ENCODE measurements around the gene BRD9. TPM values are rescaled to one million over a fixed set of nuclear protein-coding genes. Genes with fewer than 3 reads are reported as not detected.
"Not testable (repeated sequence)": the region's sequence is repeated elsewhere in the genome, so short reads cannot be mapped to it uniquely, and the experiment has no call there.

BRD9 gene
- total RNA-seq, 1 donor from 2014 or later = 37.7 TPM

- no peak overlapping the region for H3K4me3 ChIP-seq
- DNase-seq = no peak
- no peaks in the 10 kb centered on the region for H3K36me3 ChIP-seq
- TF ChIP-seq CTCF (IDR thresholded peaks at IDR 0.05) = no peak
- intact Hi-C loops (cut with DNase I) = no loop called here
- H3K27me3 ChIP-seq (ENCODE audit: low read depth) = peaks cover 5% of the 10 kb centered on the region
- ATAC-seq = no peak
- no peak overlapping the region for H3K27ac ChIP-seq
- H3K9me3 ChIP-seq = no peaks in the 10 kb centered on the region
- no peaks in the 10 kb centered on the region for H3K4me1 ChIP-seq
Observed at GRCh38 chr5:920321-920720, 27.7 kb upstream of the BRD9 start.

- ATAC-seq (no peak), DNase-seq (no peak)
- Histone ChIP-seq H3K9me3 (no peaks in the 10 kb centered on the region), H3K27ac (no peak overlapping the region), H3K27me3 (ENCODE audit: low read depth) (no peaks in the 10 kb centered on the region), H3K4me1 (no peaks in the 10 kb centered on the region), H3K4me3 (no peak overlapping the region), H3K36me3 (no peaks in the 10 kb centered on the region)
- no peak for TF ChIP-seq CTCF (IDR thresholded peaks at IDR 0.05)
- intact Hi-C loops (cut with DNase I) = no loop called here
Observed at GRCh38 chr5:919356-920000, 26.9 kb upstream of the BRD9 start.

- H3K9me3 ChIP-seq; H3K4me3 ChIP-seq; H3K36me3 ChIP-seq; ATAC-seq; H3K4me1 ChIP-seq; H3K27me3 ChIP-seq (ENCODE audit: low read depth); intact Hi-C loops (cut with DNase I); H3K27ac ChIP-seq; DNase-seq: not testable (repeated sequence)
Observed at GRCh38 chr5:918717-919116, 26.1 kb upstream of the BRD9 start.

DNA sequence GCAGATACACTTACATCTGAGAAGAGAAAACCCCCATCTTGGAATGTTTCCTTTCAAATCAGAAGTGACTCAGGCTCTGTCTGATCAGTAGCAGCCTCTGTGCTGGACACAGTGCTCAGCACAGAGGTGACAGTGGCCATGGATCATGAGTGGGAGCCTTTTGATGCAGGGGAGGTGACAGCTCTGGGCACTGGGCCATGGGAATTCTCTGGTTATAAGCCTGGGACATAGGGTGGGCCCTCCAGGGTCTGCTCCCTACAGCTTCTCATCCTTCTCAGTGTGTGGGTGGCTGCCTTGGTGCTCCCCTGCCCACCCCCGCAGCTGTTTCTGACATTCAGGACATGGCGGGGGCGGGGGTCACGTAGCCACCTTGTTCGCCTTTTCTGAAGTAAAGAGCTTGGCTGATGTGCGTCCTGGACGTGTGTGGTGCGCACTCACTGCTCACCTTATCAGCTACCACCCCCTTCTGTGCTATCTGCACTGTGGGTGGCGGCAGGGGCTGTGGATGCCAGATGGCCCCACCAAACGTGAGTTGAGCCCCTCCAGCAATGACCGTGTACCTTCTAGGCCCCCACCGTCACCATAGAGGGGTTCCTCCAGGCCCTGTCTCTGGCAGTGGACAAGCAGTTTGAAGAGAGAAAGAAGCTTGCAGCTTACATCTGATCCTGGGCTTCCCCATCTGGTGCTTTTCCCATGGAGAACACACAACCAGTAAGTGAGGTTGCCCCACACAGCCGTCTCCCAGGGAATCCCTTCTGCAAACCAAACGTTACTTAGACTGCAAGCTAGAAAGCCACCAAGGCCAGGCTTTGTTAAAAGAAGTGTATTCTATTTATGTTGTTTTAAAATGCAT is 24.1 kb upstream of the BRD9 start:
- intact Hi-C loops (cut with DNase I) = no loop called here
- no peaks in the 10 kb centered on the region for H3K4me1 ChIP-seq
- no peak for TF ChIP-seq CTCF (IDR thresholded peaks at IDR 0.05)
- no peak for DNase-seq
- no peaks in the 10 kb centered on the region for H3K9me3 ChIP-seq
- no peak overlapping the region for H3K4me3 ChIP-seq
- no peaks in the 10 kb centered on the region for H3K27me3 ChIP-seq (ENCODE audit: low read depth)
- H3K36me3 ChIP-seq = no peaks in the 10 kb centered on the region
- peak; percentile 9 to 21 for ATAC-seq
- H3K27ac ChIP-seq = no peak overlapping the region

GRCh38 chr5:915946-916345 is 23.3 kb upstream of the BRD9 start:
- Histone ChIP-seq H3K27ac (no peak overlapping the region), H3K27me3 (ENCODE audit: low read depth) (no peaks in the 10 kb centered on the region), H3K4me3 (no peak overlapping the region), H3K4me1 (no peaks in the 10 kb centered on the region), H3K9me3 (no peaks in the 10 kb centered on the region), H3K36me3 (no peaks in the 10 kb centered on the region)
- no peak for TF ChIP-seq CTCF (IDR thresholded peaks at IDR 0.05)
- intact Hi-C loops (cut with DNase I) = no loop called here
- ATAC-seq = peak in 1 of 2 donors; percentile 10
- DNase-seq = no peak

GRCh38 chr5:915346-915745 is 22.7 kb upstream of the BRD9 start:
- H3K9me3 ChIP-seq; DNase-seq; H3K4me3 ChIP-seq; H3K4me1 ChIP-seq; ATAC-seq; intact Hi-C loops (cut with DNase I); H3K27me3 ChIP-seq (ENCODE audit: low read depth); H3K27ac ChIP-seq; H3K36me3 ChIP-seq: not testable (repeated sequence)

All from lower lobe of right lung (tissue), 2 donors.